ENCODE results near the gene SSTR3. TPM values are rescaled to one million over a fixed set of nuclear protein-coding genes. Genes with fewer than 3 reads are reported as not detected.

SSTR3 gene
- total and polyA plus RNA-seq, 2 of the 13 experiments (the other 11 are each of a cell fraction or from before 2014, with no cell fraction given), result 0.08 to 0.64 TPM

GRCh38 chr22:37241351-37242142 is 29.3 kb upstream of the SSTR3 start:
- 44% methylated on average over 13 of the region's 19 CpGs for whole genome bisulfite sequencing (ENCODE audit: low lambda C conversion rate)
- no peak overlapping the region for H3K27ac ChIP-seq (ENCODE audit: extremely low read length, insufficient read depth, low read length)
- in situ Hi-C loops (cut with HindIII; ENCODE audit: extremely low pct_ligation_motif_present, low pct_unique_long_range_greater_than_20kb), result no loop called here
- no peak overlapping the region for H3K4me3 ChIP-seq (replicated peaks in 1 of 3; ENCODE audit: insufficient read depth in 1 of 3, low read depth in 2 of 3, low read length in 3 of 3)
- peaks cover 0 to 47% of the 10 kb centered on the region in 2 experiments; a peak in 3 of 5 replicates for H3K27me3 ChIP-seq (ENCODE audit: control insufficient read depth in 1 of 2, insufficient read depth in 2 of 2, low read length in 2 of 2)
- no TSS peak for BruUV-seq (replicated peaks)
- TF ChIP-seq ZBTB20 (CRISPR knock-in tag; IDR thresholded peaks at IDR 0.05; ENCODE audit: borderline replicate concordance, low read depth), result no peak
- no peak for TF ChIP-seq ZNF235 (CRISPR knock-in tag; IDR thresholded peaks at IDR 0.05; ENCODE audit: borderline replicate concordance)
- no peak for TF ChIP-seq PATZ1 (CRISPR knock-in tag; IDR thresholded peaks at IDR 0.05)
- TF ChIP-seq GATA4 (IDR thresholded peaks at IDR 0.05; ENCODE audit: borderline replicate concordance, low read depth), result no peak
- no peak for TF ChIP-seq IKZF1 (IDR thresholded peaks at IDR 0.05)
- no peak for TF ChIP-seq KDM1A (CRISPR knock-in tag; IDR thresholded peaks at IDR 0.05)
- no peak for TF ChIP-seq SIN3A (IDR thresholded peaks at IDR 0.05; ENCODE audit: borderline replicate concordance, low read depth, low read length)
- no peak for TF ChIP-seq ZNF839 (CRISPR knock-in tag; IDR thresholded peaks at IDR 0.05; ENCODE audit: borderline replicate concordance)
- no peak for TF ChIP-seq BRD4 (CRISPR knock-in tag; IDR thresholded peaks at IDR 0.05)
- no peak for TF ChIP-seq SOX6 (IDR thresholded peaks at IDR 0.05)
- no peak for TF ChIP-seq SOX6 (CRISPR knock-in tag; IDR thresholded peaks at IDR 0.05)
- no peak for TF ChIP-seq ZNF124 (CRISPR knock-in tag; IDR thresholded peaks at IDR 0.05)
- no peak for TF ChIP-seq GMEB2 (CRISPR knock-in tag; IDR thresholded peaks at IDR 0.05; ENCODE audit: low read depth)
- no peak for TF ChIP-seq CSRNP1 (CRISPR knock-in tag; IDR thresholded peaks at IDR 0.05)
- no peak for TF ChIP-seq TFDP2 (CRISPR knock-in tag; IDR thresholded peaks at IDR 0.05)
- TF ChIP-seq ZNF274 (CRISPR knock-in tag; IDR thresholded peaks at IDR 0.05), result no peak
- TF ChIP-seq ZNF431 (CRISPR knock-in tag; IDR thresholded peaks at IDR 0.05; ENCODE audit: borderline replicate concordance, low read depth), result no peak
- H3K9me3 ChIP-seq (ENCODE audit: low read length), result no peaks in the 10 kb centered on the region
- intact Hi-C loops (cut with micrococcal nuclease; ENCODE audit: unreplicated experiment), result no loop called here
- H3K4me1 ChIP-seq (ENCODE audit: insufficient read depth, low read length), result 0 out of 2 replicates have a peak, but pooled peaks cover 5% of the 10 kb centered on the region
- FAIRE-seq (no peak), DNase-seq (ENCODE audit: low spot score) (no peak), ATAC-seq (no peak)
- H3K36me3 ChIP-seq (replicated peaks in 1 of 2; ENCODE audit: control insufficient read depth in 1 of 2, insufficient read depth in 2 of 2, low read length in 2 of 2), result no peaks in the 10 kb centered on the region
- CTCF ChIA-PET (ENCODE audit: low intra/inter-chr PET ratio, low total read pairs), result no interaction called here
- no peak overlapping the region for H2AFZ ChIP-seq (ENCODE audit: low read length)
- no peak overlapping the region for H3K9ac ChIP-seq (ENCODE audit: insufficient read depth, low read depth, low read length)
- POLR2A ChIA-PET, result no interaction called here
- no peak overlapping the region for H3K4me2 ChIP-seq (ENCODE audit: low read depth, low read length)
- H3K79me2 ChIP-seq (ENCODE audit: insufficient read depth, low read length), result no peaks in the 10 kb centered on the region
- H4K20me1 ChIP-seq (ENCODE audit: insufficient read depth, low read length), result peaks cover 2% of the 10 kb centered on the region; the same call in 1 of the 2 replicates
